ENCODE data around the gene NEO1. TPM values are rescaled to one million over a fixed set of nuclear protein-coding genes. Genes with fewer than 3 reads are reported as not detected.

The NEO1 gene
- polyA plus RNA-seq, 1 of the 3 experiments (the other 2 are of a cell fraction) = 13.1 TPM

GRCh38 chr15:73352082-73352481 lies 299.8 kb downstream of the NEO1 start (continued):
- TF ChIP-seq, protein P1, sequence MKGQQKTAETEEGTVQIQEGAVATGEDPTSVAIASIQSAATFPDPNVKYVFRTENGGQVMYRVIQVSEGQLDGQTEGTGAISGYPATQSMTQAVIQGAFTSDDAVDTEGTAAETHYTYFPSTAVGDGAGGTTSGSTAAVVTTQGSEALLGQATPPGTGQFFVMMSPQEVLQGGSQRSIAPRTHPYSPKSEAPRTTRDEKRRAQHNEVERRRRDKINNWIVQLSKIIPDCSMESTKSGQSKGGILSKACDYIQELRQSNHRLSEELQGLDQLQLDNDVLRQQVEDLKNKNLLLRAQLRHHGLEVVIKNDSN (IDR thresholded peaks at IDR 0.05; ENCODE audit: borderline replicate concordance, low read depth) = no peak
- TF ChIP-seq GATA2 (CRISPR knock-in tag; IDR thresholded peaks at IDR 0.05) = no peak

DNA sequence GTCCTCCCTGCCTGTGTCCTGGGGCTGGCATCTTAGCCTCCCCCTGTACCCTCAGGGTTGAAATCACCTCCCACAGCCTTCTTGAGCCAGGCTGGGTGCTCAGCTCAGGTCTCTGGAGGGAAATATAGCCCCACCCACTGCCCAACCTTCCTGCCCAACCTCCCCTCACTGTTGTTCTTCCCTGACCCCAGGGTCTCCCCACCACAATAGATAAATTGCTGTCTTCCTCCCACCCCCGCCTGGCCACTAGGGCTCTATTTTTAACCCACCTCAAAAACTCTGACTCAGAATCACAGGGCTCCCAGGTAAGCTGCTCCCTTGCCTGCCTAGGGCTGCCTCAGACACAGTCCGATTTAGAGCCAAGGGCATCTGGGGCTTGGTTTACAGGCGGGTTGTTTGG lies 301.5 kb downstream of the NEO1 start:
- H3K4me2 ChIP-seq = no peak overlapping the region
- ChIA-PET POLR2A (no interaction called here), CTCF (no interaction called here)
- no peak overlapping the region for H2AFZ ChIP-seq (ENCODE audit: low read depth)
- 26% methylated on average over 3 of the region's 3 CpGs for WGBS (ENCODE audit: low lambda C conversion rate)
- no peak overlapping the region for H3K27ac ChIP-seq (ENCODE audit: low read depth in 2 of 2, low read length in 1 of 2)
- no peaks in the 10 kb centered on the region; a peak in 1 of 4 replicates for H3K4me1 ChIP-seq (ENCODE audit: control insufficient read depth in 1 of 2, insufficient read depth in 2 of 2, low read depth in 1 of 2, low read length in 1 of 2)
- H3K9me3 ChIP-seq = no peaks in the 10 kb centered on the region
- no peaks in the 10 kb centered on the region for H3K79me2 ChIP-seq (ENCODE audit: insufficient read depth)
- H3K4me3 ChIP-seq (ENCODE audit: low read depth in 2 of 2, low read length in 1 of 2) = no peak overlapping the region
- DNase-seq = no peak
- no peaks in the 10 kb centered on the region for H4K20me1 ChIP-seq (ENCODE audit: insufficient read depth)
- no peaks in the 10 kb centered on the region for H3K36me3 ChIP-seq (replicated peaks in 1 of 2; ENCODE audit: control insufficient read depth in 1 of 2, insufficient read depth in 2 of 2, low read length in 1 of 2)
- H3K9ac ChIP-seq = no peak overlapping the region
- no peak for TF ChIP-seq JUND (IDR thresholded peaks at IDR 0.05)
- no peak for TF ChIP-seq FOSL2 (IDR thresholded peaks at IDR 0.05; ENCODE audit: borderline replicate concordance, low read depth)
- no peak for TF ChIP-seq YY1 (IDR thresholded peaks at IDR 0.05; ENCODE audit: low read depth)
- no peak for TF ChIP-seq EP300 (IDR thresholded peaks at IDR 0.05; ENCODE audit: borderline replicate concordance in 1 of 2, low read depth in 1 of 2, low read length in 1 of 2)
- TF ChIP-seq, protein P2, sequence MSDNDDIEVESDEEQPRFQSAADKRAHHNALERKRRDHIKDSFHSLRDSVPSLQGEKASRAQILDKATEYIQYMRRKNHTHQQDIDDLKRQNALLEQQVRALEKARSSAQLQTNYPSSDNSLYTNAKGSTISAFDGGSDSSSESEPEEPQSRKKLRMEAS (IDR thresholded peaks at IDR 0.05; ENCODE audit: low read depth) = no peak
- TF ChIP-seq GATA2 (CRISPR knock-in tag; IDR thresholded peaks at IDR 0.05) = no peak
- TF ChIP-seq TCF12 (IDR thresholded peaks at IDR 0.05) = no peak
- no peak for TF ChIP-seq RCOR1 (IDR thresholded peaks at IDR 0.05; ENCODE audit: low read length)
- TF ChIP-seq POLR2AphosphoS5 (IDR thresholded peaks at IDR 0.05; ENCODE audit: low read depth, low read length) = no peak
- H3F3A ChIP-seq (replicated peaks; ENCODE audit: insufficient read depth) = no peaks in the 10 kb centered on the region
- peaks cover 5% of the 10 kb centered on the region; the same call in 1 of the 2 replicates for H3K27me3 ChIP-seq (ENCODE audit: insufficient read depth)
- no peaks in the 10 kb centered on the region for H3K9me2 ChIP-seq

DNA sequence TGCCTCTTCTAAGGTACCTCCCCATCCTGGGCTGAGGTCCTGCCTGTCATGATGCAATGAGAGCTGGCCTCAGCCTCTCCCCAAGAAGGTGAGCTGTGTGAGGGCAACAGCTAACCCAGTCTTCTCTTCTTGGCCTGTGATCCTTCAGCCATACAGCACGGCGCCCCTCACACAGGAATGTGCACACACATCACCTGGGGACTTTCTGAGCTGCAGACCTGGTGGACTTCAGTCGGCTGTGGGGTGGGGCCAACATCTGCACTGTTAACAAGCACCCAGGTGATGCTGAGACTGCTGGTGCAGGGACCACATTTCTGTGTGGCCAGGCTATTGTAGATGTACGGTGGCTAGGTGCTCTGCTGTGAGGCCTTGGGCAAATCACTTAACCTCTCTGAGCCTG lies 302.0 kb downstream of the NEO1 start:
- WGBS (ENCODE audit: low lambda C conversion rate) = 48% methylated on average over 2 of the region's 4 CpGs
- CTCF ChIA-PET = no interaction called here
- no peaks in the 10 kb centered on the region for H3F3A ChIP-seq (replicated peaks; ENCODE audit: insufficient read depth)
- H3K79me2 ChIP-seq (ENCODE audit: insufficient read depth) = no peaks in the 10 kb centered on the region
- no peak overlapping the region for H3K4me2 ChIP-seq
- H3K9me2 ChIP-seq = no peaks in the 10 kb centered on the region
- DNase-seq = no peak
- H3K9ac ChIP-seq = no peak overlapping the region
- no peaks in the 10 kb centered on the region; a peak in 1 of 4 replicates for H3K4me1 ChIP-seq (ENCODE audit: control insufficient read depth in 1 of 2, insufficient read depth in 2 of 2, low read depth in 1 of 2, low read length in 1 of 2)
- POLR2A ChIA-PET = no interaction called here
- H3K36me3 ChIP-seq (replicated peaks in 1 of 2; ENCODE audit: control insufficient read depth in 1 of 2, insufficient read depth in 2 of 2, low read length in 1 of 2) = no peaks in the 10 kb centered on the region
- TF ChIP-seq EP300 (IDR thresholded peaks at IDR 0.05; ENCODE audit: borderline replicate concordance in 1 of 2, low read depth in 1 of 2, low read length in 1 of 2) = no peak
- TF ChIP-seq, protein P2 (IDR thresholded peaks at IDR 0.05; ENCODE audit: low read depth) = no peak
- TF ChIP-seq, protein P3, sequence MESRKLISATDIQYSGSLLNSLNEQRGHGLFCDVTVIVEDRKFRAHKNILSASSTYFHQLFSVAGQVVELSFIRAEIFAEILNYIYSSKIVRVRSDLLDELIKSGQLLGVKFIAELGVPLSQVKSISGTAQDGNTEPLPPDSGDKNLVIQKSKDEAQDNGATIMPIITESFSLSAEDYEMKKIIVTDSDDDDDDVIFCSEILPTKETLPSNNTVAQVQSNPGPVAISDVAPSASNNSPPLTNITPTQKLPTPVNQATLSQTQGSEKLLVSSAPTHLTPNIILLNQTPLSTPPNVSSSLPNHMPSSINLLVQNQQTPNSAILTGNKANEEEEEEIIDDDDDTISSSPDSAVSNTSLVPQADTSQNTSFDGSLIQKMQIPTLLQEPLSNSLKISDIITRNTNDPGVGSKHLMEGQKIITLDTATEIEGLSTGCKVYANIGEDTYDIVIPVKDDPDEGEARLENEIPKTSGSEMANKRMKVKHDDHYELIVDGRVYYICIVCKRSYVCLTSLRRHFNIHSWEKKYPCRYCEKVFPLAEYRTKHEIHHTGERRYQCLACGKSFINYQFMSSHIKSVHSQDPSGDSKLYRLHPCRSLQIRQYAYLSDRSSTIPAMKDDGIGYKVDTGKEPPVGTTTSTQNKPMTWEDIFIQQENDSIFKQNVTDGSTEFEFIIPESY (IDR thresholded peaks at IDR 0.05; ENCODE audit: borderline replicate concordance, low read depth) = no peak
- no peak for TF ChIP-seq MEF2A (IDR thresholded peaks at IDR 0.05; ENCODE audit: borderline replicate concordance, low read depth)
- TF ChIP-seq, protein P4, sequence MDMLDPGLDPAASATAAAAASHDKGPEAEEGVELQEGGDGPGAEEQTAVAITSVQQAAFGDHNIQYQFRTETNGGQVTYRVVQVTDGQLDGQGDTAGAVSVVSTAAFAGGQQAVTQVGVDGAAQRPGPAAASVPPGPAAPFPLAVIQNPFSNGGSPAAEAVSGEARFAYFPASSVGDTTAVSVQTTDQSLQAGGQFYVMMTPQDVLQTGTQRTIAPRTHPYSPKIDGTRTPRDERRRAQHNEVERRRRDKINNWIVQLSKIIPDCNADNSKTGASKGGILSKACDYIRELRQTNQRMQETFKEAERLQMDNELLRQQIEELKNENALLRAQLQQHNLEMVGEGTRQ (IDR thresholded peaks at IDR 0.05; ENCODE audit: borderline replicate concordance, low read depth, low read length) = no peak
- no peak for TF ChIP-seq FOSL2 (IDR thresholded peaks at IDR 0.05; ENCODE audit: borderline replicate concordance, low read depth)
- no peak for TF ChIP-seq RCOR1 (IDR thresholded peaks at IDR 0.05; ENCODE audit: low read length)
- TF ChIP-seq GATA2 (CRISPR knock-in tag; IDR thresholded peaks at IDR 0.05) = no peak
- peaks cover 8% of the 10 kb centered on the region; the same call in 1 of the 2 replicates for H3K27me3 ChIP-seq (ENCODE audit: insufficient read depth)
- H4K20me1 ChIP-seq (ENCODE audit: insufficient read depth) = no peaks in the 10 kb centered on the region
- H3K9me3 ChIP-seq = no peaks in the 10 kb centered on the region
- no peak overlapping the region for H3K27ac ChIP-seq (ENCODE audit: low read depth in 2 of 2, low read length in 1 of 2)
- H2AFZ ChIP-seq (ENCODE audit: low read depth) = no peak overlapping the region
- no peak overlapping the region for H3K4me3 ChIP-seq (ENCODE audit: low read depth in 2 of 2, low read length in 1 of 2)
